Heart left ventricle (tissue), 16 donors: ENCODE data around the gene CRYZL1. TPM values are rescaled to one million over a fixed set of nuclear protein-coding genes. Genes with fewer than 3 reads are reported as not detected.

Experiments used
- ATAC-seq, 4 donors: fragments of 200-7000 bp; cut with Tn5 transposase; one replicate each; pipeline ENCODE4 v1.9.1; 2020 to 2022; ENCODE audit warnings: moderate library complexity in 4 of 4, mild to moderate bottlenecking in 3 of 4, moderate number of reproducible peaks in 1 of 4
- DNase-seq, 5 donors: peaks; one replicate each; pipeline ENCODE4 v3.0.0-alpha.2; 2020
- H3K27ac ChIP-seq, 12 donors: fragments of 200-600 bp; sonication (generic) in 4 of 12; one replicate each; pipeline versions ENCODE4 v1.5.0 to v1.8.0; 2016 to 2022; ENCODE audit warnings: mild to moderate bottlenecking in 2 of 12
- H3K27me3 ChIP-seq, 9 donors: fragments of 200-600 bp; sonication (generic) in 2 of 9; one replicate each; pipeline versions ENCODE4 v1.5.1 to v1.8.0; 2016 to 2022; ENCODE audit warnings: mild to moderate bottlenecking in 3 of 9
- H3K36me3 ChIP-seq, 9 donors: fragments of 200-600 bp; sonication (generic) in 2 of 9; one replicate each; pipeline versions ENCODE4 v1.5.0 to v1.8.0; 2018 to 2022; ENCODE audit warnings: mild to moderate bottlenecking in 2 of 9
- H3K4me1 ChIP-seq, 12 donors: fragments of 200-600 bp; sonication (generic) in 4 of 12; one replicate each; pipeline versions ENCODE4 v1.5.0 to v1.8.0; 2016 to 2022; ENCODE audit warnings: mild to moderate bottlenecking in 3 of 12
- H3K4me3 ChIP-seq, 12 donors: fragments of 200-600 bp; sonication (generic) in 4 of 12; one replicate each; pipeline versions ENCODE4 v1.5.0 to v1.8.0; 2017 to 2022; ENCODE audit warnings: mild to moderate bottlenecking in 9 of 12, moderate library complexity in 4 of 12
- H3K9me3 ChIP-seq, 12 donors: fragments of 200-600 bp; sonication (generic) in 4 of 12; one replicate each; pipeline versions ENCODE4 v1.5.0 to v1.8.0; 2016 to 2022; ENCODE audit warnings: mild to moderate bottlenecking in 1 of 12
- POLR2A ChIP-seq, 2 donors: fragments of 450-650 bp; IDR thresholded peaks; one replicate each; pipeline ENCODE4 v1.6.1; 2017; ENCODE audit warnings: antibody characterized with exemption in 2 of 2, mild to moderate bottlenecking in 2 of 2, moderate library complexity in 2 of 2
- WGBS, 4 donors: extraction: QIAGEN DNeasy Blood & Tissue Kit in 2 of 4; methylation state at CpG; one replicate each; pipeline versions ENCODE4 v1.1.5 to v1.1.7; 2013 to 2018; 5-methylcytosine and 5-hydroxymethylcytosine counted together
- intact Hi-C, 10 donors: fragments of 100-400 bp; cut with DNase I; formaldehyde crosslinking; loops; one replicate each; pipeline versions ENCODE4 v1.11.1 to v1.14.2; 2022
- polyA plus RNA-seq, 2 donors: library from polyadenylated mRNA; stranded (reverse); fragments of 200-250 nt; gene quantifications; one replicate each; pipeline ENCODE4 v1.2.3, GENCODE V29; 2013
- total RNA-seq, 9 donors: library from RNA; depleted of rRNA in 2 of 9; stranded (reverse); fragments of >200 nt in 2 of 9; fragmentation: NEBNext Ultra II Directional in 3 of 9; extraction: Animal tissue kit (Norgen Biotek cat#: 25700) in 3 of 9; gene quantifications; one replicate each; pipeline versions ENCODE4 v1.1.0 to v1.2.4, GENCODE V29; 2016 to 2023
- TF ChIP-seq, protein P1 (sequence below), 12 donors: fragments of 200-600 bp; sonication (generic) in 4 of 12; IDR thresholded peaks; one replicate each; pipeline versions ENCODE4 v1.5.0 to v1.8.0; 2018 to 2022; ENCODE audit warnings: antibody characterized with exemption in 12 of 12, mild to moderate bottlenecking in 5 of 12
- donor health status: ischemic (EF 13 %, LVEDD 7.1; RV severe dilation, severe dysfunction).
- donor health status: healthy with polysubstance abuse.
- donor health status: DM: no; HTN: yes; CAD: no.
- donor health status: DM: no; HTN: no; CAD: no.
- donor health status: ischemic (EF 25% LVEDD 6.9; RV normal size, moderate dysfunction).
- donor health status: ischemic (EF 25% LVEDD 5.7; RV mildly dilated, moderate dysfunction).
- donor health status: healthy.
- donor health status: DM: yes; HTN: yes; CAD: no.
- donor health status: ischemic (EF 35%, LVEDD 5.7; RV mildly dilated, moderate dysfunction).
- donor health status: nonischemic (EF 11% LVEDD 7.7; RV severe dilation, severe dysfunction).
- donor health status: DM: yes; HTN: yes; CAD: no.
- donor health status: PGD.
- donor health status: ischemic (EF 29% LVEDD 5.4; RV normal size, mild dysfunction).
- donor health status: nonischemic (EF 23%, LVEDD 6.1; RV moderate dilation, normal function).

The CRYZL1 gene
- total and polyA plus RNA-seq, 11 donors = 15.2 to 33.8 (median 25.1) TPM

DNA sequence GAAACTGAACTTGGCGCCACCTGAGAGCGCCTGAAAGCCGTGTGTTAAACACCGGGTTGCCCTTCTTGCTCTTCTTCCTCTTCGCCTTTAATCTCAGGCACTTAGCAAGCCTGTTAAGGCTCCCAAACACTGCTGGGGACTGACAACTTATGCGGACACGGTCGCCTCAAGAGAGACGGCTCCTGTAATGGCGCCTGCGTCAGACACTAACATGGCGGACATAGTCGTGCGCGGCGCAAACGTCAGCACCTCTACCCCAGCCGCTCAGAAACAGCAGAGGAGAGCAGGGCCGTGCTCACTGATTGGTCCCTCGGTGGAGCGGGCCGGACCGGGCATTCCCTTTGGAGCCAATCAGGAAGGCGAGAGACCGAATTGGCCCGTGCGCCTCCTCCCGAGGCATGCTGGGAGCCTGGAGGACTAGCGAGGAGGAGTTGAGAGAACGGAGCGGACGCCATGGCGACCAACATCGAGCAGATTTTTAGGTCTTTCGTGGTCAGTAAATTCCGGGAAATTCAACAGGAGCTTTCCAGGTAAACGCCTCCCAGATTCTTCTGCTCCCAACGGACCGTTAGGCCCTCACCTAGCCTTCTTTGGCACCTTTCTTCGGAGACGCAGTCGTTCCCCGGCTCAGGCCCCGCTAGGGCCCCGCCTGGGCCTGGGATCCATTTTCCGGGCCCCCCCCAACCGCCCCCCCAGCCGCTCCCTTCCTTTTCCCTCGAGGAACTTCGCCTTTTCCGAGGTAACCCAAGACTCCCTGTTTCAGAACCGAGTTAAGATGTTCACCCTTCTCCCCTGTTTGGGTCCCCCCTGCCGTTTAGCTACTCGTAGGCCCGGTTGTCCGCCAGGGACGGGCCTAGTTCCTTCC, 98.7 kb downstream of the CRYZL1 start, which contains the start of gene SON:
Gene SON, plus strand, starts transcription at position 399 of the 865 bp plus-strand sequence. Its CDS starts 55 bp downstream, at position 454.
- TF ChIP-seq, protein P1, sequence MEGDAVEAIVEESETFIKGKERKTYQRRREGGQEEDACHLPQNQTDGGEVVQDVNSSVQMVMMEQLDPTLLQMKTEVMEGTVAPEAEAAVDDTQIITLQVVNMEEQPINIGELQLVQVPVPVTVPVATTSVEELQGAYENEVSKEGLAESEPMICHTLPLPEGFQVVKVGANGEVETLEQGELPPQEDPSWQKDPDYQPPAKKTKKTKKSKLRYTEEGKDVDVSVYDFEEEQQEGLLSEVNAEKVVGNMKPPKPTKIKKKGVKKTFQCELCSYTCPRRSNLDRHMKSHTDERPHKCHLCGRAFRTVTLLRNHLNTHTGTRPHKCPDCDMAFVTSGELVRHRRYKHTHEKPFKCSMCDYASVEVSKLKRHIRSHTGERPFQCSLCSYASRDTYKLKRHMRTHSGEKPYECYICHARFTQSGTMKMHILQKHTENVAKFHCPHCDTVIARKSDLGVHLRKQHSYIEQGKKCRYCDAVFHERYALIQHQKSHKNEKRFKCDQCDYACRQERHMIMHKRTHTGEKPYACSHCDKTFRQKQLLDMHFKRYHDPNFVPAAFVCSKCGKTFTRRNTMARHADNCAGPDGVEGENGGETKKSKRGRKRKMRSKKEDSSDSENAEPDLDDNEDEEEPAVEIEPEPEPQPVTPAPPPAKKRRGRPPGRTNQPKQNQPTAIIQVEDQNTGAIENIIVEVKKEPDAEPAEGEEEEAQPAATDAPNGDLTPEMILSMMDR (IDR thresholded peaks at IDR 0.05) = no peak
- peak in 1 of 2 donors; percentile 81 for TF ChIP-seq POLR2A (IDR thresholded peaks at IDR 0.05)

DNA sequence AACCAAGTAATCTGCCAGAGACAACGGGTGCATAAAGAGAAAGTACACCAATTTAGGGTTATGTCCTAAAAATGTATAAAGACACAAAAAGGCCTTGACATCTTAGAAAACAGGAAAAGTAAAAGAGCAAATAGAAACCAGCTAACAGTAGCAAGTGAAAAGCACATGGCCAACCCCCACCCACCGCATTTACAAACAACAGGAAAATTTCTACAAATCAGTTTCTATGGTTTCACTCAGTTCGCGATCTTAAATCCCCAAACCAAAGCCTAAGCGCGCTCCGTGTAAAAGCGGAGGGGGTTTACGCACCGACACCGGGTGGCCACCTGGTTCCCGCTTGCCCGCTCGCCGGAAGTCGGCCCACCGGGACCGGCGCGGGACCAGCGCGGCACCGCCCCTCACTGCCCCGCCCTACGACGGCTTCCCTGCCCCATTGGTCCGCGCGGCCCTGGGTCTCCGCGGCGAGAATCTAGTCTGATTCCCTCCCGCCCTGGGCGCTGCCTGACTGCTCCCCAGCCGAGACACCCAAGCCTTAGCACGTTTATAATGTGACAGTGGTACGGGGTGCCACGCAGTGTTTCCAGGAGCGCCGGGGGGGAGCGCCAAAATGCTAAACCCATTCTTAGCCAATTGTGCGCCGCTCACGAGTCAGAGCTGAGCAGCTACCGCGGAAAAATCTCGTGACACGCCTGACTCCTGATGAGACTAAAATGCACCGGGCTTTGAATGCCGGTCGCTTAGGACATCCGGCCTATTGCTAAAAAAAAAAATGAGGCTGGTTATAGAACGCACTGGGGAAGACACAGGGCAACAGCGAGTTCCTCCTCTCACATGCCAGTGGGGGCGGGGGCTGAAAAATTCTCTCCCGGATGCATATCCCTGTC, 99.5 kb downstream of the CRYZL1 start, which contains the start of gene GART:
Gene GART, minus strand, starts transcription at position 362 of the 884 bp plus-strand sequence. CDS start 2,802 bp downstream, outside the sequence.
- peak in 1 of 2 donors; percentile 60 for TF ChIP-seq POLR2A (IDR thresholded peaks at IDR 0.05)
- TF ChIP-seq, protein P1 (IDR thresholded peaks at IDR 0.05) = no peak

More for the DNA sequence above, 98.7 kb downstream of the CRYZL1 start, which contains the start of gene SON:
- intact Hi-C loops = loop anchor here in 6 of 10 donors (2.0 to 10.0 kb wide), 7 partner anchors 44 to 66 kb away; partner anchors contain the start of genes DONSON (in 4 of the 6), TMEM50B (in 2 of the 6) and DNAJC28 (in 1 of the 6)
- no peaks in the 10 kb centered on the region for H3K27me3 ChIP-seq
- ATAC-seq (peak; percentile 97 to 99 (median 98)), DNase-seq (peak; percentile 99 to 100 (median 99))
- H3K27ac ChIP-seq = peak within 1 kb of the TSS; percentile 98 to 100 (median 99)
- WGBS, 4 donors = 0% methylated on average over 56 of the region's 57 CpGs
- H3K36me3 ChIP-seq = peaks cover 0 to 33% (median 30%) of the 10 kb centered on the region in 9 donors
- H3K9me3 ChIP-seq = no peaks in the 10 kb centered on the region
- H3K4me3 ChIP-seq = peak within 1 kb of the TSS; percentile 73 to 94 (median 81)
- peaks cover 3 to 50% (median 33%) of the 10 kb centered on the region in 12 donors for H3K4me1 ChIP-seq

DNA sequence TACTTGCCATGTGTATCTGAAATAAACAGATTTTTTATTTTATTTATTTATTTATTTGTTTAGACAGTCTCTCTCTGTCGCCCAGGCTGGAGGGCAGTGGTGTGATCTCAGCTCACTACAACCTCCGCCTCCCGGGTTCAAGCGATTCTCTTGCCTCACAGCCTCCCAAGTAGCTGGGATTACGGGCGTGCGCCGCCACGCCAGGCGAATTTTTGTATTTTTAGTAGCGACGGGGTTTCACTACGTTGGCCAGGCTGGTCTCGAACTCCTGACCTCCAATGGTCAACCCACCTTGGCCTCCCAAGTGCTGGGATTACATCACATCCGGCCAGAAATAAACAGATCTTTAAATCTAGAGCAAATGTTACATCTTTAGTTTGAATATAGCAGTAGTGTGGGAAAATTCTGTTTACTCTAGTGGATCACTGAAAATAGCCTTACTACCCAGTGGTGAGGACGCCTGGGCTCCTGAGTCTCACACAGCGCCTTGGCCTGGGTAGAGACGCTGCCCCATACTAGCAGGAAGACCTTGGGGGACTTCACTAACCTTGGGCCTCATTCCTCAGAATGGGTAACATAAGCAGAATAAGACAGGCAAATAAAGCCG, 100.3 kb downstream of the CRYZL1 start:
- no peak for ATAC-seq
- Histone ChIP-seq H3K4me1 (peaks cover 3 to 38% (median 31%) of the 10 kb centered on the region in 12 donors), H3K27ac (peak overlapping the region; percentile 98 to 100 (median 99)), H3K27me3 (no peaks in the 10 kb centered on the region), H3K4me3 (peak overlapping the region; percentile 73 to 94 (median 81)), H3K9me3 (no peaks in the 10 kb centered on the region), H3K36me3 (peaks cover 0 to 33% (median 30%) of the 10 kb centered on the region in 9 donors)
- DNase-seq = no peak
- TF ChIP-seq POLR2A (IDR thresholded peaks at IDR 0.05) = no peak
- TF ChIP-seq, protein P1 (IDR thresholded peaks at IDR 0.05) = no peak
- intact Hi-C loops = loop anchor here in 5 of 10 donors (5.0 to 10.0 kb wide), 5 partner anchors 46 to 64 kb away; partner anchors contain the start of genes DONSON (in 3 of the 5), DNAJC28 (in 1 of the 5) and TMEM50B (in 1 of the 5)
- WGBS, 4 donors = 54 to 60% (median 56%) methylated on average over 19 of the region's 19 CpGs

More for the DNA sequence above, 99.5 kb downstream of the CRYZL1 start, which contains the start of gene GART:
- H3K4me1 ChIP-seq = peaks cover 3 to 45% (median 33%) of the 10 kb centered on the region in 12 donors
- intact Hi-C loops = loop anchor here in 6 of 10 donors (2.0 to 10.0 kb wide), 7 partner anchors 45 to 65 kb away; partner anchors contain the start of genes DONSON (in 4 of the 6), TMEM50B (in 2 of the 6) and DNAJC28 (in 1 of the 6)
- 0 to 1% (median 0%) methylated on average over 48 to 56 of the region's 56 CpGs for WGBS, 4 donors
- peak within 1 kb of the TSS; percentile 73 to 94 (median 81) for H3K4me3 ChIP-seq
- no peaks in the 10 kb centered on the region for H3K27me3 ChIP-seq
- H3K36me3 ChIP-seq = peaks cover 0 to 33% (median 30%) of the 10 kb centered on the region in 9 donors
- peak; percentile 86 to 91 (median 88) for DNase-seq
- peak within 1 kb of the TSS; percentile 98 to 100 (median 99) for H3K27ac ChIP-seq
- H3K9me3 ChIP-seq = no peaks in the 10 kb centered on the region
- ATAC-seq = peak; percentile 81 to 88 (median 86)
